GM23338 (cell line): ENCODE data around the gene PCK2.

Experiments used
- CREB1 ChIP-seq: fragments of 250-450 bp; sonication (Bioruptor Pico); IDR thresholded peaks from 2 replicates; pipeline ENCODE4 v1.5.0; 2020; ENCODE audit warnings: low read depth, mild to moderate bottlenecking, moderate library complexity
- EZH2 ChIP-seq: fragments of 200-600 bp; sonication (generic); IDR thresholded peaks from one replicate; pipeline ENCODE4 v1.8.0; 2017; ENCODE audit warnings: antibody characterized with exemption, mild to moderate bottlenecking, low read depth; ENCODE audit not compliant: unreplicated experiment
- EZH2phosphoT487 ChIP-seq: fragments of 200-600 bp; sonication (generic); IDR thresholded peaks from one replicate; pipeline ENCODE4 v1.8.1; 2018; ENCODE audit warnings: antibody characterized with exemption; ENCODE audit not compliant: unreplicated experiment
- JUNB ChIP-seq: IDR thresholded peaks from one replicate; pipeline ENCODE4 v1.6.1; 2016; ENCODE audit warnings: antibody characterized with exemption; ENCODE audit not compliant: unreplicated experiment
- POLR2AphosphoS5 ChIP-seq: IDR thresholded peaks from 2 replicates; pipeline ENCODE4 v1.6.1; 2016; ENCODE audit warnings: antibody characterized with exemption, low read depth
- STAT1 ChIP-seq: IDR thresholded peaks from one replicate; pipeline ENCODE4 v1.6.1; 2016; ENCODE audit warnings: antibody characterized with exemption; ENCODE audit not compliant: unreplicated experiment
- ZNF114 ChIP-seq: fragments of 250-450 bp; sonication (Bioruptor Pico); IDR thresholded peaks from 2 replicates; pipeline ENCODE4 v1.5.0; 2020; ENCODE audit warnings: mild to moderate bottlenecking, moderate library complexity
- TF ChIP-seq, protein P1 (sequence below), 2 experiments: fragments of 200-600 bp in 1 of 2; sonication (generic) in 1 of 2; conservative IDR thresholded peaks; 2 replicates each; pipeline versions ENCODE4 v1.5.1 to v1.6.1; 2016 to 2017; ENCODE audit warnings: antibody characterized with exemption in 2 of 2, low read depth in 2 of 2, mild to moderate bottlenecking in 2 of 2, moderate library complexity in 1 of 2
- TF ChIP-seq, protein P2 (sequence below): IDR thresholded peaks from one replicate; pipeline ENCODE4 v1.6.1; 2018; ENCODE audit warnings: antibody characterized with exemption; ENCODE audit not compliant: unreplicated experiment
- TF ChIP-seq, protein P3 (sequence below): IDR thresholded peaks from 2 replicates; pipeline ENCODE4 v1.6.1; 2016; ENCODE audit warnings: antibody characterized with exemption

DNA sequence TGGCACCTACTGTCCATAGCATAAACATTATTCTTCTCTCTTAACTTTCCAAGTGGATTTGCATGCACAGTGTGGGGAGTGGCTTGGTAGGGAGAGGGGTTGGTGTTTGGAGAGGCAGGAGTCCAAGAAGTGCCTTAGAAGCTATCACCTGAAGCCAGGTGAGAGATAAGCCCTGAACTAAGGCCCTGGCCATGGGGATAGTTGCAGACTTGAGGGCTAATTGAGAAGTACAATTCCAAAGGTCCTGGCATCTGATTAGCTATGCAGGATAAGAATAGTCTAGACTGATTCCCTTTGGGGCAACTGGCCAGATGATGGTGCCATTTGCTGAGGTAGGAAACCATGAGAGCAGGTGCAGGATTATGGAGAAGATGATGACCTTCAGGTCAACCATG is 2.0 kb upstream of the PCK2 start:
- TF ChIP-seq, protein P1, sequence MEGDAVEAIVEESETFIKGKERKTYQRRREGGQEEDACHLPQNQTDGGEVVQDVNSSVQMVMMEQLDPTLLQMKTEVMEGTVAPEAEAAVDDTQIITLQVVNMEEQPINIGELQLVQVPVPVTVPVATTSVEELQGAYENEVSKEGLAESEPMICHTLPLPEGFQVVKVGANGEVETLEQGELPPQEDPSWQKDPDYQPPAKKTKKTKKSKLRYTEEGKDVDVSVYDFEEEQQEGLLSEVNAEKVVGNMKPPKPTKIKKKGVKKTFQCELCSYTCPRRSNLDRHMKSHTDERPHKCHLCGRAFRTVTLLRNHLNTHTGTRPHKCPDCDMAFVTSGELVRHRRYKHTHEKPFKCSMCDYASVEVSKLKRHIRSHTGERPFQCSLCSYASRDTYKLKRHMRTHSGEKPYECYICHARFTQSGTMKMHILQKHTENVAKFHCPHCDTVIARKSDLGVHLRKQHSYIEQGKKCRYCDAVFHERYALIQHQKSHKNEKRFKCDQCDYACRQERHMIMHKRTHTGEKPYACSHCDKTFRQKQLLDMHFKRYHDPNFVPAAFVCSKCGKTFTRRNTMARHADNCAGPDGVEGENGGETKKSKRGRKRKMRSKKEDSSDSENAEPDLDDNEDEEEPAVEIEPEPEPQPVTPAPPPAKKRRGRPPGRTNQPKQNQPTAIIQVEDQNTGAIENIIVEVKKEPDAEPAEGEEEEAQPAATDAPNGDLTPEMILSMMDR (conservative IDR thresholded peaks at IDR 0.05; ENCODE audit: low read depth in 2 of 2): no peak
- TF ChIP-seq EZH2: no peak
- TF ChIP-seq JUNB: no peak
- TF ChIP-seq, protein P2, sequence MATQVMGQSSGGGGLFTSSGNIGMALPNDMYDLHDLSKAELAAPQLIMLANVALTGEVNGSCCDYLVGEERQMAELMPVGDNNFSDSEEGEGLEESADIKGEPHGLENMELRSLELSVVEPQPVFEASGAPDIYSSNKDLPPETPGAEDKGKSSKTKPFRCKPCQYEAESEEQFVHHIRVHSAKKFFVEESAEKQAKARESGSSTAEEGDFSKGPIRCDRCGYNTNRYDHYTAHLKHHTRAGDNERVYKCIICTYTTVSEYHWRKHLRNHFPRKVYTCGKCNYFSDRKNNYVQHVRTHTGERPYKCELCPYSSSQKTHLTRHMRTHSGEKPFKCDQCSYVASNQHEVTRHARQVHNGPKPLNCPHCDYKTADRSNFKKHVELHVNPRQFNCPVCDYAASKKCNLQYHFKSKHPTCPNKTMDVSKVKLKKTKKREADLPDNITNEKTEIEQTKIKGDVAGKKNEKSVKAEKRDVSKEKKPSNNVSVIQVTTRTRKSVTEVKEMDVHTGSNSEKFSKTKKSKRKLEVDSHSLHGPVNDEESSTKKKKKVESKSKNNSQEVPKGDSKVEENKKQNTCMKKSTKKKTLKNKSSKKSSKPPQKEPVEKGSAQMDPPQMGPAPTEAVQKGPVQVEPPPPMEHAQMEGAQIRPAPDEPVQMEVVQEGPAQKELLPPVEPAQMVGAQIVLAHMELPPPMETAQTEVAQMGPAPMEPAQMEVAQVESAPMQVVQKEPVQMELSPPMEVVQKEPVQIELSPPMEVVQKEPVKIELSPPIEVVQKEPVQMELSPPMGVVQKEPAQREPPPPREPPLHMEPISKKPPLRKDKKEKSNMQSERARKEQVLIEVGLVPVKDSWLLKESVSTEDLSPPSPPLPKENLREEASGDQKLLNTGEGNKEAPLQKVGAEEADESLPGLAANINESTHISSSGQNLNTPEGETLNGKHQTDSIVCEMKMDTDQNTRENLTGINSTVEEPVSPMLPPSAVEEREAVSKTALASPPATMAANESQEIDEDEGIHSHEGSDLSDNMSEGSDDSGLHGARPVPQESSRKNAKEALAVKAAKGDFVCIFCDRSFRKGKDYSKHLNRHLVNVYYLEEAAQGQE: no peak
- TF ChIP-seq, protein P3, sequence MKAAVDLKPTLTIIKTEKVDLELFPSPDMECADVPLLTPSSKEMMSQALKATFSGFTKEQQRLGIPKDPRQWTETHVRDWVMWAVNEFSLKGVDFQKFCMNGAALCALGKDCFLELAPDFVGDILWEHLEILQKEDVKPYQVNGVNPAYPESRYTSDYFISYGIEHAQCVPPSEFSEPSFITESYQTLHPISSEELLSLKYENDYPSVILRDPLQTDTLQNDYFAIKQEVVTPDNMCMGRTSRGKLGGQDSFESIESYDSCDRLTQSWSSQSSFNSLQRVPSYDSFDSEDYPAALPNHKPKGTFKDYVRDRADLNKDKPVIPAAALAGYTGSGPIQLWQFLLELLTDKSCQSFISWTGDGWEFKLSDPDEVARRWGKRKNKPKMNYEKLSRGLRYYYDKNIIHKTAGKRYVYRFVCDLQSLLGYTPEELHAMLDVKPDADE: no peak
- TF ChIP-seq POLR2AphosphoS5: no peak
- TF ChIP-seq STAT1: no peak
- no peak for TF ChIP-seq EZH2phosphoT487
- no peak for TF ChIP-seq ZNF114 (CRISPR knock-in tag)
- TF ChIP-seq CREB1 (CRISPR knock-in tag): no peak
